HG03521 (cell line): ENCODE results near the gene NPIPB4.
"Not testable (repeated sequence)": the region's sequence is repeated elsewhere in the genome, so short reads cannot be mapped to it uniquely, and the experiment has no call there.

ENCODE experiments used
- ATAC-seq: cut with Tn5 transposase; IDR thresholded peaks from one replicate; pipeline ENCODE4 v1.9.1; 2021; ENCODE audit warnings: mild to moderate bottlenecking, moderate library complexity; ENCODE audit not compliant: unreplicated experiment

NPIPB4 gene

GRCh38 chr16:21857656-21858055 lies at the start of gene NPIPB4:
NPIPB4 (minus strand) TSS chr16:21857756; CDS start chr16:21857378, 378 bp downstream.
- not testable (repeated sequence) for ATAC-seq

- not testable (repeated sequence) for ATAC-seq
Measured at GRCh38 chr16:21898998-21899397, 41.4 kb upstream of the NPIPB4 start.

GRCh38 chr16:21881988-21882387 lies 24.4 kb upstream of the NPIPB4 start:
- not testable (repeated sequence) for ATAC-seq

- not testable (repeated sequence) for ATAC-seq
Measured at GRCh38 chr16:21837186-21837585, 20.4 kb downstream of the NPIPB4 start.

- not testable (repeated sequence) for ATAC-seq
Measured at GRCh38 chr16:21836334-21836733, 21.2 kb downstream of the NPIPB4 start.

- ATAC-seq: not testable (repeated sequence)
Measured at GRCh38 chr16:21835747-21836146, 21.8 kb downstream of the NPIPB4 start.

GRCh38 chr16:21834211-21834610 lies 23.3 kb downstream of the NPIPB4 start:
- ATAC-seq: not testable (repeated sequence)

- ATAC-seq: not testable (repeated sequence)
Measured at GRCh38 chr16:21829929-21830328, 27.6 kb downstream of the NPIPB4 start.

GRCh38 chr16:21826067-21826706 lies 31.4 kb downstream of the NPIPB4 start:
- not testable (repeated sequence) for ATAC-seq

GRCh38 chr16:21825526-21825925 lies 32.0 kb downstream of the NPIPB4 start:
- not testable (repeated sequence) for ATAC-seq

GRCh38 chr16:21823258-21823657 lies 34.3 kb downstream of the NPIPB4 start:
- not testable (repeated sequence) for ATAC-seq

- not testable (repeated sequence) for ATAC-seq
Measured at GRCh38 chr16:21820908-21821465, 36.6 kb downstream of the NPIPB4 start.

- peak; percentile 97 for ATAC-seq
Measured at GRCh38 chr16:21820028-21820907, 37.3 kb downstream of the NPIPB4 start.

- ATAC-seq: not testable (repeated sequence)
Measured at GRCh38 chr16:21819617-21820016, 37.9 kb downstream of the NPIPB4 start.

GRCh38 chr16:21817012-21817411 lies 40.5 kb downstream of the NPIPB4 start:
- ATAC-seq: not testable (repeated sequence)

GRCh38 chr16:21815694-21816093 lies 41.9 kb downstream of the NPIPB4 start:
- ATAC-seq: not testable (repeated sequence)

GRCh38 chr16:21802375-21802663 lies 55.2 kb downstream of the NPIPB4 start:
- not testable (repeated sequence) for ATAC-seq

GRCh38 chr16:21801538-21802374 lies 55.8 kb downstream of the NPIPB4 start:
- not testable (repeated sequence) for ATAC-seq

- not testable (repeated sequence) for ATAC-seq
Measured at GRCh38 chr16:21798601-21799000, 59.0 kb downstream of the NPIPB4 start.

- not testable (repeated sequence) for ATAC-seq
Measured at GRCh38 chr16:21793310-21793709, 64.2 kb downstream of the NPIPB4 start.

GRCh38 chr16:21790506-21790905 lies 67.0 kb downstream of the NPIPB4 start:
- not testable (repeated sequence) for ATAC-seq
